Activated CD4-positive, CD25-positive, alpha-beta regulatory T cell treated with anti-CD3 and anti-CD28 coated beads, Interleukin-2, amount 50 U/mL, for 72 hours (primary cell): ENCODE data around the gene CLEC9A.

Experiments used
- DNase-seq: peaks from one replicate; pipeline ENCODE4 v3.0.0; 2021

CLEC9A gene

GRCh38 chr12:10113075-10113474, 82.6 kb downstream of the CLEC9A start:
- DNase-seq, result no peak

GRCh38 chr12:10113920-10114319, 83.4 kb downstream of the CLEC9A start:
- no peak for DNase-seq

- DNase-seq, result no peak
Measured at GRCh38 chr12:10115311-10115710, 84.8 kb downstream of the CLEC9A start.
